Stomach (tissue), 9 donors: ENCODE data around the gene ZNF418. TPM values are rescaled to one million over a fixed set of nuclear protein-coding genes. Genes with fewer than 3 reads are reported as not detected.

Experiments
- DNase-seq, 2 donors: peaks; one replicate each; pipeline versions ENCODE4 v3.0.0 to v3.0.0-alpha.2; 2013 to 2019
- H3K27ac ChIP-seq, 5 donors: fragments of 200-600 bp in 4 of 5; sonication (generic) in 4 of 5; one replicate each; pipeline ENCODE4 v1.5.1; 2013 to 2019; ENCODE audit warnings: mild to moderate bottlenecking in 1 of 5, moderate library complexity in 1 of 5
- H3K27me3 ChIP-seq, 3 donors: fragments of 200-600 bp; sonication (generic); one replicate each; pipeline ENCODE4 v1.5.1; 2017 to 2019; ENCODE audit warnings: mixed run types in 1 of 3
- H3K36me3 ChIP-seq, 4 donors: fragments of 200-600 bp; sonication (generic); 1 replicate in 3 of 4; 2 replicates in 1 of 4; pipeline ENCODE4 v1.5.1; 2016 to 2019
- H3K4me1 ChIP-seq, 4 donors: fragments of 200-600 bp; sonication (generic); one replicate each; pipeline ENCODE4 v1.5.1; 2016 to 2019
- H3K4me3 ChIP-seq, 4 donors: fragments of 200-600 bp; sonication (generic) in 3 of 4; one replicate each; pipeline ENCODE4 v1.5.1; 2016 to 2019; ENCODE audit warnings: mild to moderate bottlenecking in 1 of 4
- H3K9me3 ChIP-seq, 4 donors: fragments of 200-600 bp; sonication (generic); one replicate each; pipeline ENCODE4 v1.5.1; 2016 to 2019
- EP300 ChIP-seq: sonication (generic); formaldehyde crosslinking; IDR thresholded peaks from one replicate; pipeline ENCODE4 v1.6.1; 2017; ENCODE audit warnings: antibody characterized with exemption
- POLR2A ChIP-seq, 4 donors: fragments of 450-650 bp; IDR thresholded peaks; one replicate each; pipeline ENCODE4 v1.6.1; 2016; ENCODE audit warnings: antibody characterized with exemption in 4 of 4, control low read depth in 2 of 4, mild to moderate bottlenecking in 1 of 4, moderate library complexity in 1 of 4
- POLR2AphosphoS5 ChIP-seq, 3 donors: sonication (generic); formaldehyde crosslinking; IDR thresholded peaks; one replicate each; pipeline ENCODE4 v1.6.1; 2016; ENCODE audit warnings: antibody characterized with exemption in 3 of 3
- WGBS, 5 donors: extraction: QIAGEN DNeasy Blood & Tissue Kit in 3 of 5; methylation state at CpG; one replicate each; pipeline versions ENCODE4 v1.1.5 to v1.1.7; 2013 to 2018; 5-methylcytosine and 5-hydroxymethylcytosine counted together
- intact Hi-C: fragments of 100-400 bp; cut with DNase I; formaldehyde crosslinking; loops from one replicate; pipeline ENCODE4 v1.15.1; 2023; ENCODE audit warnings: low total_unique reads
- polyA plus RNA-seq, 3 donors: library from polyadenylated mRNA; stranded (reverse); fragments of 200-250 nt; gene quantifications; one replicate each; pipeline ENCODE4 v1.2.3, GENCODE V29; 2013
- total RNA-seq, 5 donors: library from RNA; depleted of rRNA; stranded (reverse); fragments of >200 nt; gene quantifications; one replicate each; pipeline versions ENCODE4 v1.1.0 to v1.2.3, GENCODE V29; 2014 to 2016
- TF ChIP-seq, protein P1 (sequence below), 7 experiments: fragments of 450-650 bp in 4 of 7; fragments of 200-600 bp in 3 of 7; sonication (generic) in 3 of 7; IDR thresholded peaks; one replicate each; pipeline ENCODE4 v1.5.1; 2016 to 2019; ENCODE audit warnings: antibody characterized with exemption in 7 of 7, control low read depth in 2 of 7, mild to moderate bottlenecking in 1 of 7
- donor health status: healthy with polysubstance abuse.
- donor health status: Bipolar disorder and iron deficiency.
- donor health status: healthy.

Gene ZNF418
- total and polyA plus RNA-seq, 8 donors: 1.1 to 55.4 (median 12.5) TPM; not detected in 1

- Histone ChIP-seq H3K27me3 (no peaks in the 10 kb centered on the region), H3K4me3 (peak within 1 kb of the TSS; percentile 64 to 97 (median 90)), H3K27ac (peak within 1 kb of the TSS; percentile 27 to 87 (median 81)), H3K9me3 (peaks cover 15 to 80% (median 66%) of the 10 kb centered on the region in 4 donors), H3K36me3 (peaks cover 16 to 34% (median 24%) of the 10 kb centered on the region in 4 donors), H3K4me1 (peaks cover 0 to 25% (median 11%) of the 10 kb centered on the region in 4 donors)
- intact Hi-C loops: no loop called here
- DNase-seq: peak; percentile 87 to 99
- WGBS, 5 donors: 5 to 8% (median 6%) methylated on average over 33 to 54 of the region's 54 CpGs
- TF ChIP-seq EP300 (no peak), POLR2AphosphoS5 (IDR thresholded peaks at IDR 0.05) (peak; percentile 49 to 89 (median 85)), POLR2A (IDR thresholded peaks at IDR 0.05) (no peak)
- TF ChIP-seq, protein P1, sequence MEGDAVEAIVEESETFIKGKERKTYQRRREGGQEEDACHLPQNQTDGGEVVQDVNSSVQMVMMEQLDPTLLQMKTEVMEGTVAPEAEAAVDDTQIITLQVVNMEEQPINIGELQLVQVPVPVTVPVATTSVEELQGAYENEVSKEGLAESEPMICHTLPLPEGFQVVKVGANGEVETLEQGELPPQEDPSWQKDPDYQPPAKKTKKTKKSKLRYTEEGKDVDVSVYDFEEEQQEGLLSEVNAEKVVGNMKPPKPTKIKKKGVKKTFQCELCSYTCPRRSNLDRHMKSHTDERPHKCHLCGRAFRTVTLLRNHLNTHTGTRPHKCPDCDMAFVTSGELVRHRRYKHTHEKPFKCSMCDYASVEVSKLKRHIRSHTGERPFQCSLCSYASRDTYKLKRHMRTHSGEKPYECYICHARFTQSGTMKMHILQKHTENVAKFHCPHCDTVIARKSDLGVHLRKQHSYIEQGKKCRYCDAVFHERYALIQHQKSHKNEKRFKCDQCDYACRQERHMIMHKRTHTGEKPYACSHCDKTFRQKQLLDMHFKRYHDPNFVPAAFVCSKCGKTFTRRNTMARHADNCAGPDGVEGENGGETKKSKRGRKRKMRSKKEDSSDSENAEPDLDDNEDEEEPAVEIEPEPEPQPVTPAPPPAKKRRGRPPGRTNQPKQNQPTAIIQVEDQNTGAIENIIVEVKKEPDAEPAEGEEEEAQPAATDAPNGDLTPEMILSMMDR (IDR thresholded peaks at IDR 0.05): peak in 5 of 7 experiments; percentile 25 to 81 (median 47)
These were observed 12.4 kb upstream of the ZNF418 start, which contains the start of gene ZNF256 for GRCh38 chr19:57947419-57948134. Gene ZNF256 (minus strand): TSS chr19:57947706. CDS start chr19:57947474, 232 bp downstream.

- H3K27ac ChIP-seq: peak overlapping the region; percentile 27 to 87 (median 81)
- intact Hi-C loops: no loop called here
- H3K36me3 ChIP-seq: peaks cover 21 to 40% (median 29%) of the 10 kb centered on the region in 4 donors
- peaks cover 0 to 25% (median 11%) of the 10 kb centered on the region in 4 donors for H3K4me1 ChIP-seq
- H3K9me3 ChIP-seq: peaks cover 21 to 80% (median 66%) of the 10 kb centered on the region in 4 donors
- no peak for DNase-seq
- peak overlapping the region; percentile 64 to 97 (median 90) for H3K4me3 ChIP-seq
- no peaks in the 10 kb centered on the region for H3K27me3 ChIP-seq
- 2 to 4% (median 3%) methylated on average over 17 to 18 of the region's 18 CpGs for WGBS, 5 donors
- no peak for TF ChIP-seq POLR2AphosphoS5 (IDR thresholded peaks at IDR 0.05)
- TF ChIP-seq, protein P1 (IDR thresholded peaks at IDR 0.05): no peak
- no peak for TF ChIP-seq EP300
- no peak for TF ChIP-seq POLR2A (IDR thresholded peaks at IDR 0.05)
These were observed 11.9 kb upstream of the ZNF418 start for GRCh38 chr19:57947088-57947418.

GRCh38 chr19:57946316-57946715, 11.1 kb upstream of the ZNF418 start:
- no peak for DNase-seq
- H3K36me3 ChIP-seq: peaks cover 28 to 47% (median 36%) of the 10 kb centered on the region in 4 donors
- TF ChIP-seq, protein P1 (IDR thresholded peaks at IDR 0.05): no peak
- TF ChIP-seq POLR2AphosphoS5 (IDR thresholded peaks at IDR 0.05) (no peak), POLR2A (IDR thresholded peaks at IDR 0.05) (no peak), EP300 (no peak)
- H3K27me3 ChIP-seq: no peaks in the 10 kb centered on the region
- WGBS, 5 donors: 56 to 82% (median 71%) methylated on average over 2 of the region's 2 CpGs
- peak overlapping the region in 3 of 4 donors; percentile 64 to 97 (median 94) for H3K4me3 ChIP-seq
- H3K27ac ChIP-seq: no peak overlapping the region
- intact Hi-C loops: no loop called here
- H3K4me1 ChIP-seq: peaks cover 0 to 25% (median 11%) of the 10 kb centered on the region in 4 donors
- peaks cover 28 to 80% (median 69%) of the 10 kb centered on the region in 4 donors for H3K9me3 ChIP-seq

- peaks cover 46 to 100% (median 86%) of the 10 kb centered on the region in 4 donors for H3K9me3 ChIP-seq
These were observed 6.4 kb upstream of the ZNF418 start for GRCh38 chr19:57941593-57941992.

More at GRCh38 chr19:57941593-57941992, 6.4 kb upstream of the ZNF418 start:
- peaks cover 40 to 93% (median 62%) of the 10 kb centered on the region in 4 donors for H3K36me3 ChIP-seq
- TF ChIP-seq, protein P1 (IDR thresholded peaks at IDR 0.05): no peak
- TF ChIP-seq EP300 (no peak), POLR2AphosphoS5 (IDR thresholded peaks at IDR 0.05) (no peak), POLR2A (IDR thresholded peaks at IDR 0.05) (no peak)
- no peak overlapping the region for H3K4me3 ChIP-seq
- WGBS, 5 donors: 96 to 100% (median 99%) methylated on average over 3 of the region's 3 CpGs
- intact Hi-C loops: no loop called here
- H3K4me1 ChIP-seq: peaks cover 0 to 10% (median 5%) of the 10 kb centered on the region in 4 donors
- H3K27ac ChIP-seq: no peak overlapping the region
- DNase-seq: no peak
- no peaks in the 10 kb centered on the region for H3K27me3 ChIP-seq
